ENCODE results near the gene IFNA5.

IFNA5 gene

GRCh38 chr9:21305213-21305612 lies at the start of gene IFNA5:
Gene IFNA5, minus strand, starts transcription at chr9:21305313. Its CDS starts 57 bp downstream, at chr9:21305256.
- DNase-seq (ENCODE audit: low read depth in 2 of 2) = no peak

GRCh38 chr9:21350787-21351186 lies 45.7 kb upstream of the IFNA5 start, which contains the start of gene IFNA6:
Gene IFNA6, minus strand, starts transcription at chr9:21350887. Its CDS starts 0 bp downstream, at chr9:21350887.
- no peak for DNase-seq (ENCODE audit: low read depth in 2 of 2)

- no peak for DNase-seq (ENCODE audit: low read depth in 2 of 2)
Observed at GRCh38 chr9:21348430-21348970, 43.4 kb upstream of the IFNA5 start.

GRCh38 chr9:21340735-21341134 lies 35.6 kb upstream of the IFNA5 start:
- DNase-seq (ENCODE audit: low read depth in 2 of 2) = no peak

- DNase-seq (ENCODE audit: low read depth in 2 of 2) = no peak
Observed at GRCh38 chr9:21336457-21336856, 31.3 kb upstream of the IFNA5 start.

- peak; percentile 73 to 81 for DNase-seq (ENCODE audit: low read depth in 2 of 2)
Observed at GRCh38 chr9:21334701-21335632, 29.9 kb upstream of the IFNA5 start, which contains the start of gene KLHL9. Gene KLHL9, minus strand, starts transcription at chr9:21335404. Its CDS starts 545 bp downstream, at chr9:21334859.

GRCh38 chr9:21333226-21333625 lies 28.1 kb upstream of the IFNA5 start:
- DNase-seq (ENCODE audit: low read depth in 2 of 2) = no peak

GRCh38 chr9:21331676-21332402 lies 26.7 kb upstream of the IFNA5 start:
- DNase-seq (ENCODE audit: low read depth in 2 of 2) = no peak

- DNase-seq (ENCODE audit: low read depth in 2 of 2) = no peak
Observed at GRCh38 chr9:21326526-21327139, 21.5 kb upstream of the IFNA5 start.

- DNase-seq (ENCODE audit: low read depth in 2 of 2) = no peak
Observed at GRCh38 chr9:21324047-21324446, 18.9 kb upstream of the IFNA5 start.

GRCh38 chr9:21322911-21323461 lies 17.9 kb upstream of the IFNA5 start:
- no peak for DNase-seq (ENCODE audit: low read depth in 2 of 2)

- no peak for DNase-seq (ENCODE audit: low read depth in 2 of 2)
Observed at GRCh38 chr9:21320465-21320864, 15.4 kb upstream of the IFNA5 start.

- DNase-seq (ENCODE audit: low read depth in 2 of 2) = no peak
Observed at GRCh38 chr9:21317956-21318923, 13.1 kb upstream of the IFNA5 start.

- DNase-seq (ENCODE audit: low read depth in 2 of 2) = no peak
Observed at GRCh38 chr9:21316860-21317259, 11.7 kb upstream of the IFNA5 start.

GRCh38 chr9:21316032-21316842 lies 11.1 kb upstream of the IFNA5 start:
- DNase-seq (ENCODE audit: low read depth in 2 of 2) = no peak

- no peak for DNase-seq (ENCODE audit: low read depth in 2 of 2)
Observed at GRCh38 chr9:21314152-21314551, 9.0 kb upstream of the IFNA5 start.

- no peak for DNase-seq (ENCODE audit: low read depth in 2 of 2)
Observed at GRCh38 chr9:21311889-21312288, 6.8 kb upstream of the IFNA5 start.

- no peak for DNase-seq (ENCODE audit: low read depth in 2 of 2)
Observed at GRCh38 chr9:21295992-21296391, 9.1 kb downstream of the IFNA5 start.

GRCh38 chr9:21294904-21295538 lies 10.1 kb downstream of the IFNA5 start:
- no peak for DNase-seq (ENCODE audit: low read depth in 2 of 2)
